HG03469 (cell line): ENCODE results near the gene PDE4D.

Source experiments
- ATAC-seq: cut with Tn5 transposase; IDR thresholded peaks from one replicate; pipeline ENCODE4 v1.9.1; 2021; ENCODE audit warnings: mild to moderate bottlenecking, moderate library complexity, moderate number of reproducible peaks; ENCODE audit not compliant: unreplicated experiment

PDE4D gene

DNA sequence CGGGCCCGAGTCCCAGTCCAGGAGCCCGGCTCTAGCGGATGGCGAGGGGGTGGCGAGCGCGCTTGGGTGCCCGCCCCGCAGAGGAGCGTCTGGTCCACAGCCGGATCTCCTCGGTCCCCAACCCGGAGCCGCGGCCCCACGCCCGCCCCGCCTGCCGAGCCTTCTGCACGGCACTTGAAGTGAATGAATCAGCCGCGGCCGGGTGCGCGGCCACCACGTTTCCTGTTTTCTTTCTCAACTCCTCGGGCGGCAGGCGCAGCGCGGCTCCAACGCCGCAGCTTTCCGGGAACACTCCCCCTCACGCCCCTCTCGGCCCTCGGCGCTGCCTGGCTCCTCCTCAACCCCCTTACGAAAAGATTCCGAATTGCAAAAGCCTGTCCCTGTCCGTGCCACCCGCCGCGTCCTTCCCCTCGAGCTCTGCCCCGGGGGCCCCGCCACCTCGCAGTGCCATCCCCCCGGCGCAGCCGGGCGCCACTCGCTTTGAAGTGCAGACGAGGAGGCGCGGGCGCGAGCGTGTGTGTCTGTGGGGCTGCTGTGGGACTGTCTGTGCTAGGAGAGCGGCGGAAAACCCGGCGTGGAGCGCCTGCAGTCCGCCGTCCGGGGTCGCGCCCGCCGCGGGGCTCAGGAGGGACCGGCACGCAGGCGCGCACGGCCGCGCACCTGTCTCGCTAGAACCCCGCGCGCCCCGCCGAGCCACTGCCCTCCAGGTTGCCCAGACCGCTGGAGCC is 854.1 kb downstream of the PDE4D start:
- peak; percentile 58 for ATAC-seq

DNA sequence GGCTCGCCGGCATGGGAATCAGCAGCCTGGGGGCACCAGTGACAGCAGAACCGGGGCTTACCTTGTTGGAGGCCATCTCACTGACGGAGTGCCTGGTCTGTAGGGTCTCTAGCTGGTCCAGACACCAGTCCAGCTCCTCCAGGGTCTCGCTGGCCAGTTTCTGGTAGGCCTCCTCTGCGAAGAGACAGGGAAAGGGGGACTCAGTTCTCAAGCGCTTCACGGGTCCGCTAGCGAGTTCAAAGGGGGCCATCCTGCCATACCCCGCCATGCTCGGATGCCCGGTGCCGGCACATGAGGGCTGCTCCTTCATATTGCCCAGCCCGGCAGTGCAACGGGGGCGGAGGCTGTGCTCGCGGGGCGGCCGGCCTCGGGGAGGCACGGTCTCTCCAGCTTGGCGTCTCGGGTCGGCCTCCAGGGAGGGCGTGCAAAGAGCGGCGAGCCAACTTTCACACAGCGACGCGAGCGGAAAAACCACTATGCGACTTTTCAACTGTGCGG is 854.7 kb downstream of the PDE4D start:
- peak; percentile 28 for ATAC-seq

DNA sequence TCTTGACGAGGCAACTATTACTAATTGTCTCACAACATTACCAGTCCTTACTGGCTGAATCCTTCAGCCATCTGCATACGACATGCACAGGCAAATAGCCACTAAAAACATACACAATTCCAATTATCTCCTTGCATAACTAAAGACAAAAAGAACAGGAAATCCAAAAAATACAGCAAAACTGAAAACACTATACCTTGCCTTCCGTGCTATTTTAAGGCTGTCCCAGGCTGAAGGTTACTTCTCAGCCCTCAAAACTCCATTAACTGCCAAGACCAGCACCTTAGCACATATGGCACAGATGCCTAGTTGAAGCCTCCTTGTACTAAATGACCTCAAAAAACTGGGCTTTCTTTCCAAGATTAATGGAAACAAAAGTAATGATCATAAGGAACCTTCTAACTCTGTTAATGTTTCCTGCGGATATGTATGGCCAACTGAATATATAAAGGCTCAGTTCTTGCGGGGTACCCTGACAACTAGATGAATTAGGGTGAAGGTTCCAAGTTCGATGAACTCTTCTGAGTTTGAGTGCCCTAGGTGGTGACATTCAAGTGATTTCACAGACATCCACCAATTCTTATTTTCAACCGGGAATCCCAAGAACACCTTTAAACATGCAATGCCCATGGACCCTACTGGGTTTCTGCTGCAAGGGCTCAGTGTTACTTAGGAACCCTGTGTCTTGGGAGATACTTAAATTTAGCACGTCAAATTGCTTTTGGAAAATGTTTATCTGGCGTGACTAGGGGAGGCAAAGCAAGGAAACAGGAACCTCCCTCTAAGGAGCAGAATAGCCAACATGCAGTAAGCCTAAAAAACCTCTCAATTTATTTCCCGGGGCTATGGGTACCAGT is 855.4 kb downstream of the PDE4D start:
- no peak for ATAC-seq

- no peak for ATAC-seq
Measured at GRCh38 chr5:59037453-59037852, 856.1 kb downstream of the PDE4D start.

DNA sequence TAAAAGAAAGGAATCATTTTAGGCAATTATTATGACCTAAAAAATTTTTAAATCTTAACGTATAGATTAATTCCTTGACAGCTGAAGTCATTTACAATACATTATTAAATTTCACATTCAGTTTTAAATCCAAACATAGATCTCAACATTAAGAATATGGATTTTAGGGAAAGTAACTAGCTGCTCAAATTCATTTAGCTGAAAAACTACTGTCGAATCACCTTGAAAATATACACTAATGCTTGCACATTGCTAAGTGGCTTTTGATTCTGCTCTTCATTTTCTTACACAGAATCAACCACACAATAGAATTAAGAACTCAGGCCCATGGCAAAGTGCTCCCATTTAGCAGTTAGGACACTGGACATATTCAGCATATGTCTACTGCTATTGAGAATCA is 856.5 kb downstream of the PDE4D start:
- ATAC-seq: no peak

DNA sequence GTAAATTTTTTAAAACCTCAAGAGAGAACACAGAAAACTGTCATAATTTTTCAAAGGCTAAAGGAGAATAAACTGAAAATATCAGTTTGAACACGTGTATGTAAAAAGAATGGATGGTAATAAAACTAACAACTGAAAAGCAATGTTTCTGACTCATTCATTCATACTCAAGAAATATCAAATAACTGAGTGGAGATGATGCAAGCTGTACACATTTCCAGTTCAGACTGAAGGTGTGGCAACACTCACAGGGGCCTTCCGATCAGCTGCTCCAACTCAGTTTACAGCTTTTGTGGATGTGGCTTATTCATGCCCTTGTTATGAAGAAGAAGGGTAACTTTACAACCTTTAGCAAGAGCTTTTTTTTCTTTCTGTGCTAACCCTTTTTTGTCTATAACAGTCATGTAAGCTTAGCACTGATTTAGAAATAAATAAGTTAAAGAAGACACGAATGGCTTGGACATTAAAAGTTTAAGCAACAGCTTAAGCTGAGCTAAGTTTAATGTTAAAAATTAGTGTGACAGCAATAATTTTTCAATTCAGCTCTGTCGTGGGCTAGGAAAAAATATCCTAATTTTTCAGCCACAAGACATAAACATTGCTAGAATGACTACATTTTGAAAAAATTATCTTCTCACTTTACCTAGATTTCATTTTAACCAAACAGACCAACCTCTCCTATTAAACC is 857.1 kb downstream of the PDE4D start:
- ATAC-seq: no peak

DNA sequence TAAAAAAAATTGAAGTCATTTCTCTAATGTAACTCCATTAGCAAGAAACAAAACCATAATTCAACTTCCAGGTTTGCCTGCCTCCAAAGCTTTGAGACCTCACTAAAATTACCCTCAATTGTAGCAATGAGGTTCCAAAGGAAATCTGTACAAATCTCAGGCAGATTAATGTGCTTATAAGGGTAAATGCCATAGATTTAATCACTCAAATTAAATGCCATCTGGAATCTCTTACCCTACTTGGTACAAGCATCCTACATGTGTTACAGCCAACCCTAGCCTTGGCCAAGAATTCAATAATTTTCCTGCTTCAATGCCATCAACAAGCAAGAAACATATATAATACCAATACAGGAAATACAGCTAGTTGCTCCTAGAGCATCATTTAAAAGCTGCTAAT is 857.8 kb downstream of the PDE4D start:
- ATAC-seq: no peak

- no peak for ATAC-seq
Measured at GRCh38 chr5:59034498-59035186, 858.9 kb downstream of the PDE4D start.

DNA sequence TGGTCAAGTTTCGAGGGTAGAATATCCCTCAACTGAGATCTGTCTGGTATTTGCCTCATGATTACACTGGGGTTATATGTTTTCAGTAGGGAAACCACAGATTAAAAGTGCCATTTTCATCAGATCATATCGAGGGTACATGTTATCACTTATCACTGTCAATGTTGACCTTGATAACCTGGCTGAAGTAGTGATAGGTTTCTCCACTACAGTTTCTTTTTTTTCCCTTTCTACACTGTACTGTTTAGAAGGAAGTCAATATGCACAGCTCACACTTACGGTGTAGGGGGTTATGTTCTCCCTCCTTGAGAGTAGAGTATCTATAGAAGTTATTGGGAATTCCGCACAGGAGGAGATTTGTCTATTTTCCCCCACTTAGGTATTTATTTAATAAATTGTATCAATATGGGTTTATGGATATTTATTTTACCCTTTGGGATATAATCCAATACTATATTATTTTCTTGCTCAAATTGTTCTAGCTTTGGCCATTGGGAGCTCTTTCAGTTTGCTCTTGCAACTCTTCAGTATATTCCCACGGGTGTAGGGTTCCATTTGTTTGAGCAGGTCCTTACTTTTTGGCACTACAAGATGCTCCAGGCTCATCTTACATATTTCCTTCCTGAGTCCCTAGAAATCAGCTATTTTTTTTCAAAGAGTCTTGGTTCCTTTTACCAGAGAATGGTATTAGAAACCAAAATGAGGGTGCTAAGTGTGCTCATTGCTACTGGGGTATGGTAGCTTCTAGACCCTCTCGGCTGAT is 866.2 kb downstream of the PDE4D start:
- ATAC-seq: no peak

DNA sequence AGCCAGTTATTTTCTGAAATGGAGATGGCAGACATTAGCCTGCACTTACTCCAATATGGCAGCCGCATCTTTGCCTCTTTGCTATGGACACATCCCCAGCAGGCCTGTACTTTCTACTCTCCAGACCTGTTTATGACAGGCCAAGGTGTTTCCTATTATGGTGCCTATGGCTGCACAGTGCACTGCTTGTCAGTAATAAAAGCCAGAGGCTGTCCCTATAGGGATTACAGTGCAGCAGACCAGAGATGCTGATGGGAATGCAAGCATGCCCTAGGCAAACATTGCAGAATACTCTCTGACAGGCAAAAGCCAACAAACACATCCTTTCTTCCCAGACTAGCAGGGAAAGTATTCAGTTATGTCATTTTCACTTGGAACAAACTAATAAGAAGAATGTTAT is 867.8 kb downstream of the PDE4D start:
- ATAC-seq: no peak

- no peak for ATAC-seq
Measured at GRCh38 chr5:59021837-59022514, 871.5 kb downstream of the PDE4D start.

DNA sequence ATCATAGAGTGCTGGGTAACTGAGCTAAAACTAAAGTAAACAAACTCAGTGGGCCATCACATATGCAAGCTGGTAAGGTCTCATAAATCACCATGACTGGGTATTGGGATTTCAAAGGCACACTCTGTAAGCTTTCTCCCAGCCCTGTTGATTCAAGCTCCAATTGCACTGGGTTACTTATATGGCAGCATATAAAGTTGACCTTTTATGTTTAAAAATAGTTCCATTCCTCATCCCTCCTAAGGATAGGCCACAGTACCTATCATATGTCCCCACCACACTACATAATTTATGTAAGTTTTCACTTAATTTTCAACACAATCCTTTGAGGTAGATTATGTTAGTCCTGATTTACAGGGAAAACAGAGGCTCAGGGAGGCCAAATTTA is 872.2 kb downstream of the PDE4D start:
- ATAC-seq: no peak

DNA sequence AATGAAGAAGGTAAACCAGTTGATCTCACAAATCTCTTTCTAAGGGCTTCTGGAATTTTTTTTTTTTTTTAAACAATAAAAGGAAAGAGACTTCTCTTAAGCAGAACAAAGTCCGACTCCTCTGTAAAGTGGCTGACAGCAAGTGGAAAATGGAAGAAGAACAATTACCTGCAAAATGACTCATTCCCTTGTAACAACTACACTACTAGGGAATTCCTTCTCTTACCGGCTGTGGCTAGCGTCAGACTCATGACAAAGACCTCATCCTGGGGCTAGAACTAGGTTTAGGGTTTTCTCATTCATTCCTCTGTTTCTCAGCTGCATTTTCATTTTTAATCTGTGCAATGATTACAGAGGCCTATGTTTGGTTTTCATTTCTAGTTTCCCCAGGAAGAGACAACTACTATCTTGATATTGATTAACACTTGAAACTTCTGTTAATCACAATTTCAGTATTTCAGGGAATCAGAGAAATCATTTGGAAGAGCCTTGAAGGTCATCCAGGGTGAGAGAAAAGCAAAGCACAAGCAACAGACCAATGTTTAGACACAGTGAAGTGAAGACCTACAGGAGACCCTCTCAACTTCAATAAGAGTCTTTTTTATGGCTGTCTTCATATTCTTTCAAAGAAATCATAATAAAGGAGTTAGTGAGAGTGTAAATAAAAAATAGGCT is 872.8 kb downstream of the PDE4D start:
- no peak for ATAC-seq

GRCh38 chr5:59019078-59019477 is 874.4 kb downstream of the PDE4D start:
- ATAC-seq: no peak

DNA sequence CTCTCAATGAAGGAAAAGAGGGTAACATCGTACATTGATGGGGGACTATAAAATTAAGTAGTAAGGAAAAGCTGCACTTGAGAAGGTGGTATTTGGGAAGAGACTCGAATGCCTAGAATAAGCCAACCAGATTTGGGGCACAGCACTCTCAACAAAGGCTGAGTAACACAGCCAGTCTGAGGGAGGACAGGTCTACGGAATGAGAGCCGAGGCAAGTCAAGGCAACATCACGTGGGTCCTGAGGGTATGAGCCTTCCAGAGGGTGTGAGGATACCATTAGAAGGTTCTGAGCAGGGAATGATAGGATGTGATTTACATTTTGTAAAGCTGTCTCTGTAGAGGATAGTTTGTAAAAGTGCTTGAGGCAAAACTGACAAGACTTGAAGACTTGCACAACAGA is 876.6 kb downstream of the PDE4D start:
- ATAC-seq: no peak

DNA sequence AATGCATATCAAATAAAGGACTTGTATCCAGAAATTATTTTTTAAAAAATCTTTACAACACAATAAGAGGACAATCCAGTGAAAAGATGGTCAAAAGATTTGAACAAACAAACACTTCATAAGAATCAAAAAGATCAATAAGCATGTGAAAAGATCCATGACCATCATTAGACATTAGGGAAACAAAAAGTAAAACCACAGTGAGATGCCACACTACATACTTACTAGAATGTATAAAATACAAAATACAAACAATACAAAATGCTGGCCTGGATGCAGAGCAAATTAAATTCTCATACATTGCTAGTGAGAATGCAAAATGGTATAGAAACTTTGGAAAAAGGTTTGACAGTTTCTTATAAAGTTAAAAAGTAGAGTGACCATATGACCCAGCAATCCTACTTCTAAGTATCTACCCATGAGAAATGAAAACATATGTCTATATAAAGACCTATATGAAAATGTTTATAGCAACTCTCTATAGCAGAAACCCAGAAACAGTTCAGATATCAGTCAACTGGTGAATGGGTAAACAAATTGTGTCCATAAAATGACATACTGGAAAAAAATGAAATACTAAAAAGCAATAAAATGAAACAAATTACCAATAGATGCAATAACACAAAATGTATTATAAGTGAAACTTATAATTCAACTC is 884.6 kb downstream of the PDE4D start:
- no peak for ATAC-seq

- no peak for ATAC-seq
Measured at GRCh38 chr5:59007460-59008063, 886.0 kb downstream of the PDE4D start.
